Adrenal gland (tissue), 5 donors: ENCODE results near the gene ZDHHC24.

Experiments
- CTCF ChIP-seq, 6 experiments: fragments of 450-650 bp in 4 of 6; fragments of 200-600 bp in 2 of 6; sonication (generic) in 1 of 6; IDR thresholded peaks; 1 replicate in 5 of 6; 2 replicates in 1 of 6; pipeline versions ENCODE4 v1.5.1 to v1.8.0; 2016 to 2021; ENCODE audit warnings: antibody characterized with exemption in 6 of 6, mild to moderate bottlenecking in 2 of 6, moderate library complexity in 1 of 6
- POLR2A ChIP-seq, 2 donors: fragments of 450-650 bp; IDR thresholded peaks; one replicate each; pipeline ENCODE4 v1.6.1; 2017; ENCODE audit warnings: antibody characterized with exemption in 2 of 2, mild to moderate bottlenecking in 2 of 2, moderate library complexity in 1 of 2
- donor health status: DM: no; HTN: no; CAD: no.

GRCh38 chr11:66476173-66476840, 69.5 kb downstream of the ZDHHC24 start:
- no peak for TF ChIP-seq CTCF (IDR thresholded peaks at IDR 0.05)
- TF ChIP-seq POLR2A (IDR thresholded peaks at IDR 0.05): no peak
